Esophagus muscularis mucosa (tissue), 4 donors: Measurements from ENCODE around the gene SPEF2. TPM values are rescaled to one million over a fixed set of nuclear protein-coding genes. Genes with fewer than 3 reads are reported as not detected.
"Not testable (repeated sequence)": the region's sequence is repeated elsewhere in the genome, so short reads cannot be mapped to it uniquely, and the experiment has no call there.

Experiments used
- DNase-seq: peaks from one replicate; pipeline ENCODE4 v3.0.0-alpha.2; 2017; ENCODE audit errors: extremely low spot score
- H3K27ac ChIP-seq, 4 donors: fragments of 200-600 bp; sonication (generic); replicated peaks in 1 of 4; 1 replicate in 3 of 4; 2 replicates in 1 of 4; pipeline ENCODE4 v1.5.1; 2016 to 2019; ENCODE audit warnings: mild to moderate bottlenecking in 1 of 4
- H3K27me3 ChIP-seq, 4 donors: fragments of 200-600 bp; sonication (generic); one replicate each; pipeline versions ENCODE4 v1.5.1 to v1.6.0; 2016 to 2019
- H3K36me3 ChIP-seq, 4 donors: fragments of 200-600 bp; sonication (generic); one replicate each; pipeline ENCODE4 v1.5.1; 2016 to 2019
- H3K4me1 ChIP-seq, 4 donors: fragments of 200-600 bp; sonication (generic); one replicate each; pipeline ENCODE4 v1.5.1; 2016 to 2019
- H3K4me3 ChIP-seq, 4 donors: fragments of 200-600 bp; sonication (generic); 1 replicate in 2 of 4; 2 replicates in 2 of 4; pipeline ENCODE4 v1.5.1; 2016 to 2019; ENCODE audit warnings: mild to moderate bottlenecking in 4 of 4, moderate library complexity in 1 of 4
- H3K9me3 ChIP-seq, 4 donors: fragments of 200-600 bp; sonication (generic); 1 replicate in 3 of 4; 2 replicates in 1 of 4; pipeline ENCODE4 v1.5.1; 2016 to 2019
- CTCF ChIP-seq, 3 experiments: fragments of 200-600 bp in 2 of 3; fragments of 450-650 bp in 1 of 3; sonication (generic) in 2 of 3; IDR thresholded peaks; one replicate each; pipeline ENCODE4 v1.5.1; 2017 to 2019; ENCODE audit warnings: antibody characterized with exemption in 3 of 3, mild to moderate bottlenecking in 2 of 3, moderate library complexity in 1 of 3
- EP300 ChIP-seq: sonication (generic); formaldehyde crosslinking; IDR thresholded peaks from one replicate; pipeline ENCODE4 v1.6.1; 2017; ENCODE audit warnings: antibody characterized with exemption
- POLR2A ChIP-seq: fragments of 450-650 bp; IDR thresholded peaks from one replicate; pipeline ENCODE4 v1.6.1; 2017; ENCODE audit warnings: antibody characterized with exemption, moderate library complexity, mild to moderate bottlenecking, low read depth
- POLR2AphosphoS5 ChIP-seq, 2 donors: sonication (generic); formaldehyde crosslinking; IDR thresholded peaks; one replicate each; pipeline ENCODE4 v1.6.1; 2017; ENCODE audit warnings: antibody characterized with exemption in 2 of 2
- WGBS: methylation state at CpG from one replicate; pipeline ENCODE4 v1.1.5; 2018; 5-methylcytosine and 5-hydroxymethylcytosine counted together
- intact Hi-C: fragments of 100-400 bp; cut with DNase I; formaldehyde crosslinking; loops from one replicate; pipeline ENCODE4 v1.15.1; 2023
- total RNA-seq, 4 donors: library from RNA; depleted of rRNA; stranded (reverse); fragments of >200 nt; gene quantifications; one replicate each; pipeline versions ENCODE4 v1.1.0 to v1.2.1, GENCODE V29; 2016

SPEF2 gene
- total RNA-seq, 4 donors from 2014 or later: 2.8 to 4.6 (median 3.1) TPM

DNA sequence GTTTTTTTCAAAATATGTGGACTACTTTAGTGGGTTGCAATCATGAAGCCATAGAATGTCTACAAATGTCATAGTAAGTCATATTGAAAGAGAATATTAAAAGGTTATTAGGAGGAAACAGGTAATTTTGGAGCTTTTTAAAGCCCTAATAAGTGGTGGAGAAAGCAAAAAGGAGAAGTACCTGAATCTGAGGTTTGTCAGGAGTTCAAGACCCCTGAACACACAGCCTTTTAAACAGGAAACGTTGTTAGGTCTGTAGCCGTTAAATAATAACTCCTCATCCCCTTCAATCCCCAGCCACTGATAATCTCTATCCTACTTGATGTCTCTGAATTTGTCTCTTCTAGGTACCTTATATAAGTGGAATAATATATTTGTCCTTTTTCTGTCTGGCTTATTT is 51.1 kb downstream of the SPEF2 start:
- H3K27ac ChIP-seq: no peak overlapping the region
- intact Hi-C loops: no loop called here
- TF ChIP-seq CTCF (IDR thresholded peaks at IDR 0.05): no peak
- TF ChIP-seq EP300: no peak
- no peaks in the 10 kb centered on the region for H3K27me3 ChIP-seq
- H3K36me3 ChIP-seq: no peaks in the 10 kb centered on the region
- WGBS: 66% methylated on average over 2 of the region's 2 CpGs
- no peak for DNase-seq
- no peaks in the 10 kb centered on the region for H3K9me3 ChIP-seq
- peaks cover 4 to 7% (median 6%) of the 10 kb centered on the region in 4 donors for H3K4me1 ChIP-seq
- no peak overlapping the region for H3K4me3 ChIP-seq

- H3K27me3 ChIP-seq: no peaks in the 10 kb centered on the region
- no peak for DNase-seq
- no peaks in the 10 kb centered on the region for H3K36me3 ChIP-seq
- intact Hi-C loops: no loop called here
- peaks cover 4 to 7% (median 6%) of the 10 kb centered on the region in 4 donors for H3K4me1 ChIP-seq
- no peak for TF ChIP-seq POLR2A
- no peak for TF ChIP-seq EP300
- no peak for TF ChIP-seq CTCF (IDR thresholded peaks at IDR 0.05)
- TF ChIP-seq POLR2AphosphoS5 (IDR thresholded peaks at IDR 0.05): no peak
- no peak overlapping the region for H3K27ac ChIP-seq
- H3K4me3 ChIP-seq: no peak overlapping the region
- H3K9me3 ChIP-seq: no peaks in the 10 kb centered on the region
- WGBS: 79% methylated on average over 5 of the region's 5 CpGs
Observed at GRCh38 chr5:35671541-35672295, 54.1 kb downstream of the SPEF2 start.

DNA sequence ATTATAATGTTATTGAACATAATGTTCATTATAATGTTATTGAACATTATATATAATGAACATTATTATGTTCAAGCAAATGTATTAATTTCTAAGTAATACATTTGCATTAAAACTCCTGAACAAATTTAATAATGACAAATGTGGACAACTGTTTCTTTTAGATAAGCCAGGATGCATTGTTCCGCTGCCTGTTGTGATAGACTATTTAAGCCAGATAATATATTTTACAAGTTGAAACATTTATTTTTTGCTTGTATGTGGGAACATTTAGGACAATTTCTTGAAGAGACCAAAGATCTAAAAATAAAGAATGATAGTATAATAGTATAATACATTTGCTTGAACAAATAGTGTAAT is 54.6 kb downstream of the SPEF2 start:
- 81% methylated on average over 1 of the region's 1 CpG for WGBS

DNA sequence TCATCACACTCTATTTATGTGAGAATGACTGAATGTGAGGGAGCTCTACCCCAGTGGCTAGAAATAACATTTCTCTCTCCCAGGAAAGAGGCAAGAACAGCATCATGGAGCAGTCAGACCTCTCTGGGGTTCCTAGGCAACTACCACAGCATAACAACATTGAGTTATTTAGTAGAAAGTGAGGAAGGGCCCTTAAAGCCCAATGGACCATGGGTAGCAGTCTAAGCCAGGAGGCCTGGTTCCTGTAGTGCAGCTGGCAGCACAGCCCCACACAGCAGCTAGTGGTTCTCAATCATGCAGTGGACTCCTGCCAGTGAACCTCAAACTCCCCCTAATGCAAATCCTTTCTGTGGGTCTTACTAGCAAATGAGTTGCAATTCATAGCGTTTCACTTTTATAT is 55.3 kb downstream of the SPEF2 start:
- TF ChIP-seq EP300 (no peak), POLR2AphosphoS5 (IDR thresholded peaks at IDR 0.05) (no peak), POLR2A (no peak), CTCF (IDR thresholded peaks at IDR 0.05) (no peak)
- Histone ChIP-seq H3K36me3 (no peaks in the 10 kb centered on the region), H3K4me3 (no peak overlapping the region), H3K27ac (no peak overlapping the region), H3K27me3 (no peaks in the 10 kb centered on the region), H3K9me3 (no peaks in the 10 kb centered on the region), H3K4me1 (peaks cover 4 to 7% (median 6%) of the 10 kb centered on the region in 4 donors)
- DNase-seq: no peak
- WGBS: 40% methylated on average over 1 of the region's 1 CpG
- intact Hi-C loops: no loop called here

More for the DNA sequence above, 54.6 kb downstream of the SPEF2 start:
- DNase-seq, H3K27ac ChIP-seq, intact Hi-C loops, H3K4me1 ChIP-seq, H3K4me3 ChIP-seq, H3K27me3 ChIP-seq, H3K9me3 ChIP-seq, H3K36me3 ChIP-seq: not testable (repeated sequence)

GRCh38 chr5:35674049-35674448 is 56.4 kb downstream of the SPEF2 start:
- Histone ChIP-seq H3K36me3 (no peaks in the 10 kb centered on the region), H3K27me3 (no peaks in the 10 kb centered on the region), H3K4me1 (peaks cover 4 to 7% (median 6%) of the 10 kb centered on the region in 4 donors), H3K27ac (no peak overlapping the region), H3K4me3 (no peak overlapping the region), H3K9me3 (no peaks in the 10 kb centered on the region)
- DNase-seq: no peak
- 97% methylated on average over 2 of the region's 2 CpGs for WGBS
- intact Hi-C loops: no loop called here
- TF ChIP-seq POLR2AphosphoS5 (IDR thresholded peaks at IDR 0.05) (no peak), POLR2A (no peak), EP300 (no peak), CTCF (IDR thresholded peaks at IDR 0.05) (no peak)
